GM23338 (cell line): ENCODE data around the gene ERC1. TPM values are rescaled to one million over a fixed set of nuclear protein-coding genes. Genes with fewer than 3 reads are reported as not detected.

ENCODE experiments used
- ATAC-seq: fragments of 200-7000 bp; cut with Tn5 transposase; 3 replicates; pipeline ENCODE4 v1.9.1; 2020
- DNase-seq: peaks from one replicate; pipeline ENCODE4 v3.0.0-alpha.2; 2015; ENCODE audit warnings: low spot score
- H2AFZ ChIP-seq: fragments of 200-600 bp; sonication (generic); 2 replicates; pipeline ENCODE4 v1.8.0; 2016; ENCODE audit warnings: antibody characterized with exemption, mild to moderate bottlenecking, moderate library complexity
- H3F3A ChIP-seq: fragments of 200-600 bp; sonication (generic); replicated peaks from 2 replicates; pipeline ENCODE4 v1.8.0; 2017; ENCODE audit warnings: antibody characterized with exemption, mixed run types, low read depth
- H3K27ac ChIP-seq: fragments of 200-600 bp; sonication (generic); 2 replicates; pipeline ENCODE4 v1.6.1; 2016; ENCODE audit warnings: low read depth
- H3K27me3 ChIP-seq: fragments of 200-600 bp; sonication (generic); 2 replicates; pipeline ENCODE4 v1.8.0; 2016; ENCODE audit warnings: mild to moderate bottlenecking, mixed run types, moderate library complexity; ENCODE audit not compliant: insufficient read depth
- H3K36me3 ChIP-seq: fragments of 200-600 bp; sonication (generic); 2 replicates; pipeline ENCODE4 v1.8.0; 2016; ENCODE audit warnings: mild to moderate bottlenecking; ENCODE audit not compliant: insufficient read depth
- H3K4me1 ChIP-seq: fragments of 200-600 bp; sonication (generic); 2 replicates; pipeline ENCODE4 v1.8.0; 2016; ENCODE audit warnings: mild to moderate bottlenecking, moderate library complexity; ENCODE audit not compliant: insufficient read depth
- H3K4me2 ChIP-seq: fragments of 200-600 bp; sonication (generic); 2 replicates; pipeline ENCODE4 v1.7.1; 2017; ENCODE audit warnings: mixed run types
- H3K4me3 ChIP-seq: fragments of 200-600 bp; sonication (generic); 2 replicates; pipeline ENCODE4 v1.6.1; 2016; ENCODE audit warnings: mixed run types
- H3K79me2 ChIP-seq: fragments of 200-600 bp; sonication (generic); replicated peaks from 2 replicates; pipeline ENCODE4 v1.8.0; 2017; ENCODE audit warnings: mild to moderate bottlenecking; ENCODE audit not compliant: insufficient read depth
- H3K9me2 ChIP-seq: fragments of 200-600 bp; sonication (generic); 2 replicates; pipeline ENCODE4 v1.8.0; 2017; ENCODE audit not compliant: insufficient read depth
- H4K20me1 ChIP-seq: fragments of 200-600 bp; sonication (generic); replicated peaks from 2 replicates; pipeline ENCODE4 v1.8.0; 2017; ENCODE audit warnings: mild to moderate bottlenecking; ENCODE audit not compliant: insufficient read depth
- H3K27ac Mint-ChIP-seq: 2 replicates; pipeline ENCODE4 v1.8.0; 2020; ENCODE audit warnings: inconsistent platforms, mild to moderate bottlenecking, moderate library complexity, mixed read lengths
- H3K27me3 Mint-ChIP-seq: 3 replicates; pipeline ENCODE4 v1.8.0; 2022; ENCODE audit warnings: low read depth, mild to moderate bottlenecking, moderate library complexity, mixed read lengths, inconsistent platforms; ENCODE audit not compliant: insufficient read depth, poor library complexity
- H3K36me3 Mint-ChIP-seq: 3 replicates; pipeline ENCODE4 v1.8.0; 2021; ENCODE audit warnings: low read depth, mild to moderate bottlenecking, inconsistent platforms, moderate library complexity, mixed read lengths
- H3K4me1 Mint-ChIP-seq: 3 replicates; pipeline ENCODE4 v1.8.0; 2020; ENCODE audit warnings: mild to moderate bottlenecking, inconsistent platforms, mixed read lengths
- H3K4me3 Mint-ChIP-seq: 3 replicates; pipeline ENCODE4 v1.8.0; 2021; ENCODE audit warnings: moderate library complexity, mild to moderate bottlenecking, inconsistent platforms, mixed read lengths
- H3K9me3 Mint-ChIP-seq: 3 replicates; pipeline ENCODE4 v1.8.0; 2020; ENCODE audit warnings: moderate library complexity, mild to moderate bottlenecking, inconsistent platforms, mixed read lengths
- CREB1 ChIP-seq: fragments of 250-450 bp; sonication (Bioruptor Pico); IDR thresholded peaks from 2 replicates; pipeline ENCODE4 v1.5.0; 2020; ENCODE audit warnings: low read depth, mild to moderate bottlenecking, moderate library complexity
- CTCF ChIP-seq, 2 experiments: fragments of 200-600 bp in 1 of 2; sonication (generic) in 1 of 2; conservative IDR thresholded peaks; 2 replicates each; pipeline versions ENCODE4 v1.5.1 to v1.6.1; 2016 to 2017; ENCODE audit warnings: antibody characterized with exemption in 2 of 2, low read depth in 2 of 2, mild to moderate bottlenecking in 2 of 2, moderate library complexity in 1 of 2
- ETS1 ChIP-seq: IDR thresholded peaks from 2 replicates; pipeline ENCODE4 v1.6.1; 2016; ENCODE audit warnings: antibody characterized with exemption
- EZH2 ChIP-seq: fragments of 200-600 bp; sonication (generic); IDR thresholded peaks from one replicate; pipeline ENCODE4 v1.8.0; 2017; ENCODE audit warnings: antibody characterized with exemption, mild to moderate bottlenecking, low read depth; ENCODE audit not compliant: unreplicated experiment
- EZH2phosphoT487 ChIP-seq: fragments of 200-600 bp; sonication (generic); IDR thresholded peaks from one replicate; pipeline ENCODE4 v1.8.1; 2018; ENCODE audit warnings: antibody characterized with exemption; ENCODE audit not compliant: unreplicated experiment
- JUNB ChIP-seq: IDR thresholded peaks from one replicate; pipeline ENCODE4 v1.6.1; 2016; ENCODE audit warnings: antibody characterized with exemption; ENCODE audit not compliant: unreplicated experiment
- NANOG ChIP-seq: IDR thresholded peaks from 2 replicates; pipeline ENCODE4 v1.6.1; 2016; ENCODE audit warnings: antibody characterized with exemption, borderline replicate concordance
- POLR2AphosphoS5 ChIP-seq: IDR thresholded peaks from 2 replicates; pipeline ENCODE4 v1.6.1; 2016; ENCODE audit warnings: antibody characterized with exemption, low read depth
- REST ChIP-seq: IDR thresholded peaks from one replicate; pipeline ENCODE4 v1.6.1; 2018; ENCODE audit warnings: antibody characterized with exemption; ENCODE audit not compliant: unreplicated experiment
- STAT1 ChIP-seq: IDR thresholded peaks from one replicate; pipeline ENCODE4 v1.6.1; 2016; ENCODE audit warnings: antibody characterized with exemption; ENCODE audit not compliant: unreplicated experiment
- ZNF114 ChIP-seq: fragments of 250-450 bp; sonication (Bioruptor Pico); IDR thresholded peaks from 2 replicates; pipeline ENCODE4 v1.5.0; 2020; ENCODE audit warnings: mild to moderate bottlenecking, moderate library complexity
- ZNF331 ChIP-seq: fragments of 250-450 bp; sonication (Bioruptor Pico); IDR thresholded peaks from 2 replicates; pipeline ENCODE4 v1.5.0; 2020; ENCODE audit warnings: low read depth, mild to moderate bottlenecking, moderate library complexity
- ZNF462 ChIP-seq: fragments of 250-450 bp; sonication (Bioruptor Pico); IDR thresholded peaks from 2 replicates; pipeline ENCODE4 v1.5.0; 2020; ENCODE audit warnings: mild to moderate bottlenecking, moderate library complexity
- polyA plus RNA-seq: library from polyadenylated mRNA; unstranded; fragments of >200 nt; fragmentation: Nextera tagmentation; extraction: Ambion mirVana; gene quantifications from 2 replicates; pipeline ENCODE4 v1.2.1, GENCODE V29; 2016
- total RNA-seq: library from RNA; depleted of rRNA; stranded (reverse); fragments of >200 nt; shearing (Covaris generic); gene quantifications from 2 replicates; pipeline ENCODE4 v1.2.3, GENCODE V29; 2014

The ERC1 gene
- total and polyA plus RNA-seq, 2 experiments from 2014 or later: 28.1 to 35.3 TPM

GRCh38 chr12:1527789-1528188 is 536.8 kb downstream of the ERC1 start:
- peaks cover 49% of the 10 kb centered on the region for H3K27me3 Mint-ChIP-seq
- no peak overlapping the region for H3K27ac Mint-ChIP-seq
- H3K4me2 ChIP-seq: no peak overlapping the region
- no peak for TF ChIP-seq REST
- no peak for TF ChIP-seq ZNF331 (CRISPR knock-in tag)
- no peak for TF ChIP-seq ZNF114 (CRISPR knock-in tag)
- TF ChIP-seq ZNF462 (CRISPR knock-in tag): no peak
- no peak for TF ChIP-seq JUNB
- no peak for TF ChIP-seq STAT1
- no peak for TF ChIP-seq EZH2phosphoT487
- no peak for TF ChIP-seq CREB1 (CRISPR knock-in tag)
- no peak for TF ChIP-seq CTCF (conservative IDR thresholded peaks at IDR 0.05; ENCODE audit: low read depth in 2 of 2)
- TF ChIP-seq POLR2AphosphoS5: no peak
- no peak for TF ChIP-seq EZH2
- no peak for TF ChIP-seq ETS1
- no peak for TF ChIP-seq NANOG
- no peak overlapping the region; the same call in 2 of the 3 replicates for H3K4me3 Mint-ChIP-seq
- peaks cover 83% of the 10 kb centered on the region for H3K27me3 ChIP-seq
- H3K9me3 Mint-ChIP-seq: no peaks in the 10 kb centered on the region; the same call in 2 of the 3 replicates
- no peaks in the 10 kb centered on the region for H4K20me1 ChIP-seq
- peaks cover 34% of the 10 kb centered on the region for H3K4me1 Mint-ChIP-seq
- no peak overlapping the region for H3K27ac ChIP-seq
- H3K4me3 ChIP-seq: no peak overlapping the region
- H3K36me3 Mint-ChIP-seq: peaks cover 3% of the 10 kb centered on the region; the same call in 1 of the 3 replicates
- H3K4me1 ChIP-seq: peaks cover 26% of the 10 kb centered on the region
- ATAC-seq (no peak), DNase-seq (no peak)
- 0 out of 2 replicates have a peak, but pooled peaks cover 4% of the 10 kb centered on the region for H3K9me2 ChIP-seq
- peaks cover 15% of the 10 kb centered on the region; the same call in 1 of the 2 replicates for H3F3A ChIP-seq
- no peak overlapping the region for H2AFZ ChIP-seq
- H3K79me2 ChIP-seq: no peaks in the 10 kb centered on the region
- H3K36me3 ChIP-seq: no peaks in the 10 kb centered on the region
